Measurements from ENCODE around the gene CDHR3.

Gene CDHR3, protein sequence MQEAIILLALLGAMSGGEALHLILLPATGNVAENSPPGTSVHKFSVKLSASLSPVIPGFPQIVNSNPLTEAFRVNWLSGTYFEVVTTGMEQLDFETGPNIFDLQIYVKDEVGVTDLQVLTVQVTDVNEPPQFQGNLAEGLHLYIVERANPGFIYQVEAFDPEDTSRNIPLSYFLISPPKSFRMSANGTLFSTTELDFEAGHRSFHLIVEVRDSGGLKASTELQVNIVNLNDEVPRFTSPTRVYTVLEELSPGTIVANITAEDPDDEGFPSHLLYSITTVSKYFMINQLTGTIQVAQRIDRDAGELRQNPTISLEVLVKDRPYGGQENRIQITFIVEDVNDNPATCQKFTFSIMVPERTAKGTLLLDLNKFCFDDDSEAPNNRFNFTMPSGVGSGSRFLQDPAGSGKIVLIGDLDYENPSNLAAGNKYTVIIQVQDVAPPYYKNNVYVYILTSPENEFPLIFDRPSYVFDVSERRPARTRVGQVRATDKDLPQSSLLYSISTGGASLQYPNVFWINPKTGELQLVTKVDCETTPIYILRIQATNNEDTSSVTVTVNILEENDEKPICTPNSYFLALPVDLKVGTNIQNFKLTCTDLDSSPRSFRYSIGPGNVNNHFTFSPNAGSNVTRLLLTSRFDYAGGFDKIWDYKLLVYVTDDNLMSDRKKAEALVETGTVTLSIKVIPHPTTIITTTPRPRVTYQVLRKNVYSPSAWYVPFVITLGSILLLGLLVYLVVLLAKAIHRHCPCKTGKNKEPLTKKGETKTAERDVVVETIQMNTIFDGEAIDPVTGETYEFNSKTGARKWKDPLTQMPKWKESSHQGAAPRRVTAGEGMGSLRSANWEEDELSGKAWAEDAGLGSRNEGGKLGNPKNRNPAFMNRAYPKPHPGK
- 17.0 to 21.4 reads per million in 2 donors for total RNA-seq

DNA sequence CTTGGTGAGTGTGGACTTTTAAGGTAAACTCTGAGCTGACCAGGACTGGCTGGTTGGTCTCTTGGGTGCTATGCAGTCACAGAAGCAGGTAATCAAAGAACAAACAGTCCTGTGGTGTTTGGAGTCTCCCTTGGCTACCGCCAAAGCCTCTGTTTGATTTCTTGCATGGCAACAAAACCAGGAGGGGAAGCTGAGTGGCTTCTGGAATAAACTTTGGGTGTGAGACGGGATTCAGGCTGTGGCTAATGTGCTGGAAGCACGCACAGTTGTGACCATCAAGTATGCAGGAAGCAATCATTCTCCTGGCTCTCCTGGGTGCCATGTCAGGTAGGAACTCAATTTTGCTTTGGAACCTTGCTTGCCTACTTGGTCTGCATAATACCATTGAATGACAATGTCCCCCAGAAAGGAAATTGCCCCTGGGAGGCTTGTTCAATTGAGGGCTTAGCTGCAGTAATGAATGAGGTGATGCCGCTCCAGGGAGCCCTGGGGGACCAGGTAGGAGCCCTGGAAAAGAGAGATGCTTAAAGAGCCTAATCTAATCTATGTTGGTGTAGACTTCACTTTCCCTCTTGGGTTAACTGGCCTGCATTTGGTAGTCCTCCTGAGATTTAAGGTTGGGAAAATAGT, at the start of gene CDHR3:
CDHR3 (plus strand) TSS at position 227 of the 630 bp plus-strand sequence; CDS start at position 282, 55 bp downstream.
- no peak for DNase-seq

- DNase-seq = no peak
Observed at GRCh38 chr7:105913947-105914346, 49.1 kb upstream of the CDHR3 start.

- no peak for DNase-seq
Observed at GRCh38 chr7:105916603-105917002, 46.5 kb upstream of the CDHR3 start.

DNA sequence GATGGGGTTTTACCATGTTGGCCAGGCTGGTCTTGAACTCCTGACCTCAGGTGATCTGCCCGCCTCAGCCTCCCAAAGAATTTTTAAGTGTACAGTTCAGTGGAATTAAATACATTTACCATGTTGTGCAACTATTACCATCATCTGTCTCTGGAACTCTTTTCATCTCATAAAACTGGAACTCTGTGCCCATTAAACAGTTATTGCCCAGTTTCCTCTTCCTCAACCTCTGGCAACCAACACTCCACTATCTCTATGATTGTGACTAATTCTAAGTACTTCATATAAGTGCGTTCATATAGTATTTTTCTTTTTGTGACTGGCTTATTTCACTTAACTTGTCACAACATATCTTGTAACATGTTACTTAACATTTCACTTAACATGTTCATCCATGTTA, 45.4 kb upstream of the CDHR3 start:
- no peak for DNase-seq

DNA sequence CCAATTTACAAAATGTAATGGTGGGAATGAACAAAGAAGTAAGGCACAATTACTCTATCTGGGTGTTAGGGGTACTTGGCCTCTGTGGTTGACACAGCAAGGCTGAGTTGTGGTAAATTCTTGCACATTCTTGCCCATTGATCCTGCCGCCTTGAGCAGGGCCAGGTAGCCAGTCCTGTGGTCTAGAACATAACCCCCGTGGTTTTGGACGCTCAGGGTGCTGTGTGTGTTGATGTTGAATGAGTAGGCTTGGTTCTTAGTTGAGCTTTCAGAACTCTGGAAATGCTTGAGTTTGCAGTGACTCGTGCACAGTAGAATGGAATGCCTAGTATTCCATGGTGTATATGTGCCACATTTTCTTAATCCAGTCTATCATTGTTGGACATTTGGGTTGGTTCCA, 42.3 kb upstream of the CDHR3 start:
- no peak for DNase-seq

DNA sequence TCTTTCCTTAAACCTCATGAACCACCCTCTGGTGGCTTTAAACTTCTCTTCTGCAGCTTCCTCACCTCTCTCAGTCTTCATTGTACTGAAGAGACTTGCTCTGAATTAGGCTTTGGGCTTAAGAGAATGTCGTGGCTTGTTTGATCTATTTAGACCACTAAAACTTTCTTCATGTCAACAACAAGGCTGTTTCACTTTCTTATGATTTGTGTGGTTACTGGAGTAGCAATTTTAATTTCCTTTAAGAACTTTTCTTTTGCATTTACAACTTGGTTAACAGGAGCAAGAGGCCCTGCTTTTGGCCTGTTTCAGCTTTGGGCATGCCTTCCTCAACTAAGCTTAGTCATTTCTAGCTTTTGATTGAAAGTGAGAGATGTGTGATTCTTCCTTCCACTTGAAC, 38.1 kb upstream of the CDHR3 start:
- DNase-seq = no peak

DNA sequence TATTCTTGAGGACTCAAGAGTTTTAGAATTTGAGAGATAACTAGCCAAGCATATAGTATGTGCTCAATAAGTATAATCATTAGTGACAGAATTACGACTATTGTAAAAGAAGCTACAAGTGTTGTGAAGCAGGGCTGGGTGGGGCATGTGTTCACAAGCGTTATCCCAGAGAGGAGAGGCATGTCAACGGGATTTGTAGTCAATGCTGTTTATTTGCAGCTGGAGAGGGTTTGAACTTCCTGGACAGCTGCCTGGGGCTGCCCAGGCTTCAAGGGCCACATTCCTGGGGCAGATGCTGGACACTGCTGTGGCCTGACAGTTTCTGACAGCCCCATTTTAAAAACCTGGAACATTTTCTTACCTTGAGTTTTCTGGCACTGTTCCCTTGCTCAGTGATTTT, 36.9 kb upstream of the CDHR3 start:
- no peak for DNase-seq

DNA sequence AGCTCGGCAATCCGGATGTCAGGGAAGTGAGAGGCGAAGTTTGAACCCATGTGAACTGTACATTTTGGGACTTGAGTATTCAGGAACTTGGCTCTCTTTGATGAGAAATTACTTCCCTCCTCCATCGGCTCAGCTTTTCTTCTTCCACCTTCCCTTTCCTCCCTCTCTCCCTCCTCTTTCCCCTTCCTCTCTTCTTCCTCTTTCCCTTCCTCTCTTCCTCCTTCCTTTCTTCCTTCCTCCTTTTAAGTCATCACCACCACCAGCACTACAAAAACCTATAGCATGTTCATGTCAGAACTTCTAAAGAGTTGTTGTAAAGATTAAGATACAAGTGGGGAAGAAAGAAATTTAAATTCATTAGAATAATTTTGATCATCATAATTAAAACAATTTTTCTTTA, 31.9 kb upstream of the CDHR3 start:
- no peak for DNase-seq

DNA sequence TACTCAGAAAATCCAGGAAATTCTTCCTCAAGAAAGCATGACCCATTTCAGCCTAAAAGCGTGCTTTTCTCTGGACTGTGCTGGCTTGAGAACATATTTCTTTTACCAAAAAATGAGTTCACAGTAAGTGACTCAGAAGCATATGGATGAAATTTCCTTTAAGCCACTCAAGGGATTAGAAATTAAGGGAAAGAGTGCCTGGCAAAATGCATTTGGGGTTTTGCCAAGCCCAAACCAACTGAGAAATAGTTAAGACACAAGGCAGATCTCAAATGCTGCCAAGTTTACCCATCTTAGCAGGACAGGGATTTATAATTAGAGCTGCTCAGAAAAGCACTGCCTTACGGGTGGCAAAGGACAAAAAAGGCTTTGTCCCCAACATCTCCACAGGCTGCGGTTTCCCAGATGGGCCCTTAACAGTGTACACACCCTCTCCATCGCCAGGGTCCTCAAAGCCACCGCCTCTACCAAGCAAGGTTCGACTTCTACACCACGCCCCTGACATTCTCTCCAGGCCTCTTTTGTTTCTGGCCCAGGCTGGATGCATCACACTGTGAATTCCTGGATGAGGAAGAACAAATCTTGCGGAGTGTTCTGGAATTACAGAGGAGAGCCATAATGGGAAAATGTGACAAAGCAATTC, 30.1 kb upstream of the CDHR3 start:
- DNase-seq = no peak

GRCh38 chr7:105934572-105935185, 28.4 kb upstream of the CDHR3 start:
- DNase-seq = no peak

GRCh38 chr7:105935250-105935649, 27.8 kb upstream of the CDHR3 start:
- no peak for DNase-seq

DNA sequence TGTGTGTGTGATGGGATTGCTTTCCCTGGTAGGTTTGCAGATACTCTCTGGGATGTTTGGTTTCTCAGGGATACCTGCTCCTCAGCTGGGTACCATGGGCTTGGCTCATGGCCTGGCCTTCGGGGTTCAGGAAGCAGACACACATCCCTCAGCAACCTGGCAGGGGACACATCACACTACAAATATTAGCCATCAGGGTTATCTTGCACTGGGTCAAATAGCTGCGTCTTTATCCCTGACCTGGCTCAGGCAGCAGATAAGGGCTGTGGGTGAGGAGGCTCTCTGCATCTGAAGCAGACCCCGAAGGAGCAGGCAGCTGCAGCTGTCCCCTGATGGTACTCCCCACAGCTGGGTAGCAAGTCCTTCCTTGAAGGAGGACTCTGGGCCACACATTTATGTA, 25.7 kb upstream of the CDHR3 start:
- no peak for DNase-seq

GRCh38 chr7:105940109-105940508, 23.0 kb upstream of the CDHR3 start:
- DNase-seq = no peak

GRCh38 chr7:105941596-105941995, 21.5 kb upstream of the CDHR3 start:
- no peak for DNase-seq

GRCh38 chr7:105943486-105943885, 19.6 kb upstream of the CDHR3 start:
- DNase-seq = no peak

DNA sequence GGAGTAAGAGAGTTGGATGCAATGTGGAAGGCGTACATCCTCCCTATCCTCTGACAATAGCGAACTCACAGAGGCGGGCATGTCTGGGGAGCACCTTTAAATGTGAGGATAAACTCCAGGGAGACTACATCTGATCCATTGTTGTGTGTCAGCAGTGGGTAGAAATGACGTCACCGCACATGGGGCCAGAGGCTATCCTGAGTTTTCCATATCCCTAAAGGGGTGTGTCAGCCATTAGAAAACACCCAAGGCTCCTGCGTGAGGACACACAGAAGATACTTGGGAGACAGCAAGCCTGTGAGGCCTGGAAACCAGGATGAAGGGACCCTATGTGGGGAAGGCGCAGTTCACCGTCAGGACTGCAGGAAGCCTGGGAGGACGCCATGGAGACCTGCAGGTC, 17.2 kb upstream of the CDHR3 start:
- DNase-seq = no peak

- no peak for DNase-seq
Observed at GRCh38 chr7:105951597-105951996, 11.5 kb upstream of the CDHR3 start.

- no peak for DNase-seq
Observed at GRCh38 chr7:105952917-105953595, 10.0 kb upstream of the CDHR3 start.

- no peak for DNase-seq
Observed at GRCh38 chr7:105954711-105955110, 8.4 kb upstream of the CDHR3 start.

- DNase-seq = peak; percentile 11
Observed at GRCh38 chr7:105955651-105956466, 7.2 kb upstream of the CDHR3 start.

- no peak for DNase-seq
Observed at GRCh38 chr7:105958012-105958411, 5.1 kb upstream of the CDHR3 start.
